Measurements from ENCODE around the gene FMNL2.

- TF ChIP-seq ZNF768 (tag by site-specific recombination; IDR thresholded peaks at IDR 0.05) (no peak), CTCF (tag by site-specific recombination; IDR thresholded peaks at IDR 0.05) (no peak)
Observed at GRCh38 chr2:152420363-152420762, 85.4 kb downstream of the FMNL2 start.

Data from HEK293 (cell line).